Effector memory CD4-positive, alpha-beta T cell (primary cell): ENCODE measurements around the gene PTCD2.

Experiments
- DNase-seq, 3 donors: peaks; one replicate each; pipeline ENCODE4 v3.0.0-alpha.2; 2020
- H3K27ac ChIP-seq: 2 replicates; pipeline ENCODE4 v1.7.0; 2013; ENCODE audit warnings: mild to moderate bottlenecking, low read length, moderate library complexity; ENCODE audit not compliant: insufficient read depth, poor library complexity, severe bottlenecking
- H3K27me3 ChIP-seq: replicated peaks from 2 replicates; pipeline ENCODE4 v1.7.0; 2013; ENCODE audit warnings: mild to moderate bottlenecking, low read length; ENCODE audit not compliant: insufficient read depth, control insufficient read depth, poor library complexity, severe bottlenecking
- H3K36me3 ChIP-seq: 2 replicates; pipeline ENCODE4 v1.7.0; 2013; ENCODE audit warnings: mild to moderate bottlenecking, low read length, moderate library complexity; ENCODE audit not compliant: control insufficient read depth, insufficient read depth
- H3K4me1 ChIP-seq: 2 replicates; pipeline ENCODE4 v1.7.0; 2013; ENCODE audit warnings: low read length, mild to moderate bottlenecking; ENCODE audit not compliant: control insufficient read depth, insufficient read depth, poor library complexity, severe bottlenecking
- H3K4me3 ChIP-seq: 2 replicates; pipeline ENCODE4 v1.7.0; 2013; ENCODE audit warnings: low read length, low read depth, mild to moderate bottlenecking; ENCODE audit not compliant: insufficient read depth, poor library complexity, severe bottlenecking
- H3K9me3 ChIP-seq: 2 replicates; pipeline ENCODE4 v1.7.0; 2013; ENCODE audit warnings: mild to moderate bottlenecking, low read length, moderate library complexity; ENCODE audit not compliant: control insufficient read depth
- total RNA-seq, 3 donors: gene quantifications; one replicate each; lab custom pipeline; 2026; lab: John Stamatoyannopoulos, UW

Gene PTCD2
- total RNA-seq: 8.7 to 15.1 (median 10.0) reads per million in 3 donors

DNA sequence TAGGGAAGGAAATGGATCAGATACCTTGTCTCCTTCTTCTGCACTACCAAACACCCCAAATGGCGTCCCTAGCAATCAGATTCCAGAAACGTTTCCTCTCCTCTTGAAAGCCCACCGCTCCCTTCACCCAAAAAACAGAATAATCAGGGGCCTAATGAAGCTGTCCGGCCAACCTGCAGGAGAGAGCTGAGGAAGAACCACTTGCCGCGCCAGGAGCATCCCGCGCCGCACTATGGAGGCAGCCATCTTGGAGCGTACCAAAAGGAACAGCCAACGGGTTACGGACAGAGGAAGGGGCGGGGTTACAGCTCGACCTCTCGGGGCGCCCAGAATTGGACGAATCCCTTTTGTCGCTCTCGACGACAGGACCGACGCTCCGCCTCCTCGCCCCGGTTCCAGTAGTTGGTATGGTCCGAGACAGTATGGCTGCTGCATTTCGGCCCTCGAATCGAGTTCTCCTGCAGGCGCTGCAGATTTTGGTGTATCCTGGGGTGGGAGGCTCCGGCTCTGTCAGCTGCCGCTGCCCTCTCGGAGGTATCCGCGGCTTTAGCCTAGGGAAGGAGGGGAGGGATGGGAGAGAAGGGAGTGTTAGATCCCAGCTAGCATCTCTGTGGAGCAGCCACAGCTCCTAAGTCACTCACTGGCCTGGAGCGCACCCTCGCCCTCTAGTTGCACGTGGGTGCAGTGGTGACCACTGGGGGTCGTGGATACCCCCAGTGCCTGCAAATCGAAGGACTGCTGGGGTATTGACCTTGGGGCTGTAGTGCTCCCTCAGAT is at the start of gene PTCD2, which contains the start of gene MRPS27:
TSS of gene PTCD2 (plus strand) at position 398 of the 777 bp plus-strand sequence. CDS start at position 408, 10 bp downstream.
TSS of gene MRPS27 (minus strand) at position 265 of the 777 bp plus-strand sequence. CDS start at position 246, 19 bp downstream.
- Histone ChIP-seq H3K4me1 (no peaks in the 10 kb centered on the region), H3K27me3 (no peaks in the 10 kb centered on the region), H3K4me3 (peak within 1 kb of the TSS; percentile 99), H3K9me3 (no peaks in the 10 kb centered on the region), H3K27ac (peak within 1 kb of the TSS; percentile 69), H3K36me3 (peaks cover under 1% of the 10 kb centered on the region)
- DNase-seq: peak; percentile 87 to 91 (median 89)

- no peaks in the 10 kb centered on the region for H3K9me3 ChIP-seq
- no peaks in the 10 kb centered on the region for H3K4me1 ChIP-seq
- no peak overlapping the region for H3K4me3 ChIP-seq
- DNase-seq: no peak
- H3K27me3 ChIP-seq: no peaks in the 10 kb centered on the region
- no peak overlapping the region for H3K27ac ChIP-seq
- no peaks in the 10 kb centered on the region for H3K36me3 ChIP-seq
Observed at GRCh38 chr5:72271702-72272101, 48.5 kb upstream of the PTCD2 start.

GRCh38 chr5:72272398-72272797 is 47.8 kb upstream of the PTCD2 start:
- no peak overlapping the region for H3K4me3 ChIP-seq
- H3K27me3 ChIP-seq: no peaks in the 10 kb centered on the region
- no peaks in the 10 kb centered on the region for H3K4me1 ChIP-seq
- no peaks in the 10 kb centered on the region for H3K9me3 ChIP-seq
- H3K27ac ChIP-seq: no peak overlapping the region
- H3K36me3 ChIP-seq: no peaks in the 10 kb centered on the region
- no peak for DNase-seq

- H3K4me3 ChIP-seq: no peak overlapping the region
- no peaks in the 10 kb centered on the region for H3K27me3 ChIP-seq
- no peaks in the 10 kb centered on the region for H3K4me1 ChIP-seq
- H3K36me3 ChIP-seq: no peaks in the 10 kb centered on the region
- DNase-seq: no peak
- H3K9me3 ChIP-seq: no peaks in the 10 kb centered on the region
- no peak overlapping the region for H3K27ac ChIP-seq
Observed at GRCh38 chr5:72273547-72273946, 46.6 kb upstream of the PTCD2 start.

DNA sequence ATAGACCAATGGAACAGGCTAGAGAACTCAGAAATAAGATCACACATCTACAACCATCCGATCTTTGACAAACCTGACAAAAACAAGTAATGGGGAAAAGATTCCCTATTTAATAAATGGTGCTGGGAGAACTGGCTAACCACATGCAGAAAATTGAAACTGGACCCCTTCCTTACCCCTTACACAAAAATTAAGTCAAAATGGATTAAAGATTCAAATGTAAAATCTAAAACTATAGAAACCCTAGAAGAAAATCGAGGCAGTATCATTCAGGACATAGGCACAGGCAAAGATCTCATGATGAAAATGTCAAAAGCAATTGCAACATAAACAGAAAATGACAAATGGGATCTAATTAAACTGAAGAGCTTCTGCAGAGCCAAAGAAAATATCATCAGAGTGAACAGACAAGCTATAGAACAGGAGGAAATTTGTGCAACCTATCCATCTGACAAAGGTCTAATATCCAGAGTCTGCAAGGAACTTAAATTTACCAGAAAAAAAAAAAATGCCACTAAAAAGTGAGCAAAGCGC is 43.9 kb upstream of the PTCD2 start:
- no peaks in the 10 kb centered on the region for H3K27me3 ChIP-seq
- H3K9me3 ChIP-seq: no peaks in the 10 kb centered on the region
- H3K4me3 ChIP-seq: no peak overlapping the region
- no peak for DNase-seq
- no peaks in the 10 kb centered on the region for H3K4me1 ChIP-seq
- H3K36me3 ChIP-seq: no peaks in the 10 kb centered on the region
- H3K27ac ChIP-seq: no peak overlapping the region

GRCh38 chr5:72280581-72281069 is 39.5 kb upstream of the PTCD2 start:
- H3K27ac ChIP-seq: no peak overlapping the region
- DNase-seq: no peak

DNA sequence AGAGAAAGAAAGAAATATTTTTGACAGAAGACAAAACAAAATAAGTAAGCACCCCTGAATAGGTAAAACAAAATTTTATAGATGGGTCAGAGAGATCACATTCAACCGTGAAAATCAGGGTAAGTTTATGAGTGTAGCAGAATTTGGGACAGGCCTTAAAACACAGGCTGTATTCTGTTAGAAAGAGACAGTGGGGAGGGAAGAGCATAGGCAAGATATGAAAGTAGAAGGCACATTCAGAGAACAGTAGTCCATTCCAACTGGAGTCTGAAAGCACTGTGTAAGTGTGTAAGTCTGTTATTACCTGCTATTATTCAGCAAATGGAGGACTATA is 38.8 kb upstream of the PTCD2 start:
- no peak overlapping the region for H3K27ac ChIP-seq
- no peak overlapping the region for H3K4me3 ChIP-seq
- H3K4me1 ChIP-seq: no peaks in the 10 kb centered on the region
- DNase-seq: no peak
- no peaks in the 10 kb centered on the region for H3K9me3 ChIP-seq
- H3K36me3 ChIP-seq: peaks cover 13% of the 10 kb centered on the region
- no peaks in the 10 kb centered on the region for H3K27me3 ChIP-seq

More at GRCh38 chr5:72280581-72281069, 39.5 kb upstream of the PTCD2 start:
- Histone ChIP-seq H3K4me3 (no peak overlapping the region), H3K27me3 (no peaks in the 10 kb centered on the region), H3K36me3 (peaks cover 13% of the 10 kb centered on the region), H3K9me3 (no peaks in the 10 kb centered on the region), H3K4me1 (no peaks in the 10 kb centered on the region)

GRCh38 chr5:72281764-72282499 is 38.2 kb upstream of the PTCD2 start:
- DNase-seq: no peak

DNA sequence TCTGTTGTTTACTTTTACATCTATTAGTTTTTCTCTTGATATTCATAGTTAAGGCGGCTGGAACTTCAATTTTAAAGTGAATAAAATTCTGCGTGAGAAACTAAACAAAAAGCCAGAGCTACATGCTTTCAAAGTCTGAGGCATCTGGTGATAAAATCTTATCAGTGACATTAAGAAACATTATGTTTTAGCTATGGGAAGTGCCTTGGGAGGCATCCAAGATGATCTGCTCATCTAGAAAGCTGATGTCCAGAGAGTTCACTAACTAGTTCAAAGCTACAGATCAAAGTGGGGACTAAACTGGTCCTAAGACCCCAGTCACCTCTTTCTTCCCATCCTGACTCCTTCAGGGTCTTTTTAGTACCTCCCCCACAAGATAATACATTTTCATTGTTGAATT is 37.3 kb upstream of the PTCD2 start:
- no peaks in the 10 kb centered on the region for H3K27me3 ChIP-seq
- no peak for DNase-seq
- H3K9me3 ChIP-seq: no peaks in the 10 kb centered on the region
- H3K36me3 ChIP-seq: peaks cover 13% of the 10 kb centered on the region
- H3K27ac ChIP-seq: no peak overlapping the region
- no peaks in the 10 kb centered on the region for H3K4me1 ChIP-seq
- no peak overlapping the region for H3K4me3 ChIP-seq

More at GRCh38 chr5:72281764-72282499, 38.2 kb upstream of the PTCD2 start:
- Histone ChIP-seq H3K9me3 (no peaks in the 10 kb centered on the region), H3K36me3 (peaks cover 13% of the 10 kb centered on the region), H3K27ac (no peak overlapping the region), H3K27me3 (no peaks in the 10 kb centered on the region), H3K4me3 (no peak overlapping the region), H3K4me1 (no peaks in the 10 kb centered on the region)

DNA sequence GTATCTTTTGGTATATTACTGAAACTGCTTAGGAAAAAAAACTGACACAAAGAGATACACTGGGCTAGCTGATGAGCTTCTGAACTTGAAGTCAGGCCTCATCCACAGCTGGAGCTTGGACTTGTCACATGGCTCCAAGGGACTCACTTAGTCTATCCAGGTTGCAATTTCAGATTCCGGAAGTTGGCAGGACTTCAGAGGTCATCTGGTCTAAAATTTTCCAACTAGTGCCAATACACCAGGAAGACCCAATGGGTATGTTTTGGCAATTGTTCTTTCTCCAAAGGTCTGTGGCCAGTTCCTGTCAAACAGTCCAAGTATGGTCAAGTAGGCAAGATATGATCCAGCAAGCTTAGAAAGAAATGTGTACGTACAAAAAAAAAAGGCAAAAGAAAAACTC is 36.8 kb upstream of the PTCD2 start:
- no peak overlapping the region for H3K4me3 ChIP-seq
- H3K27ac ChIP-seq: no peak overlapping the region
- no peaks in the 10 kb centered on the region for H3K4me1 ChIP-seq
- no peak for DNase-seq
- peaks cover 13% of the 10 kb centered on the region for H3K36me3 ChIP-seq
- H3K27me3 ChIP-seq: no peaks in the 10 kb centered on the region
- no peaks in the 10 kb centered on the region for H3K9me3 ChIP-seq
